ENCODE measurements around the gene MYOD1.

The MYOD1 gene

DNA sequence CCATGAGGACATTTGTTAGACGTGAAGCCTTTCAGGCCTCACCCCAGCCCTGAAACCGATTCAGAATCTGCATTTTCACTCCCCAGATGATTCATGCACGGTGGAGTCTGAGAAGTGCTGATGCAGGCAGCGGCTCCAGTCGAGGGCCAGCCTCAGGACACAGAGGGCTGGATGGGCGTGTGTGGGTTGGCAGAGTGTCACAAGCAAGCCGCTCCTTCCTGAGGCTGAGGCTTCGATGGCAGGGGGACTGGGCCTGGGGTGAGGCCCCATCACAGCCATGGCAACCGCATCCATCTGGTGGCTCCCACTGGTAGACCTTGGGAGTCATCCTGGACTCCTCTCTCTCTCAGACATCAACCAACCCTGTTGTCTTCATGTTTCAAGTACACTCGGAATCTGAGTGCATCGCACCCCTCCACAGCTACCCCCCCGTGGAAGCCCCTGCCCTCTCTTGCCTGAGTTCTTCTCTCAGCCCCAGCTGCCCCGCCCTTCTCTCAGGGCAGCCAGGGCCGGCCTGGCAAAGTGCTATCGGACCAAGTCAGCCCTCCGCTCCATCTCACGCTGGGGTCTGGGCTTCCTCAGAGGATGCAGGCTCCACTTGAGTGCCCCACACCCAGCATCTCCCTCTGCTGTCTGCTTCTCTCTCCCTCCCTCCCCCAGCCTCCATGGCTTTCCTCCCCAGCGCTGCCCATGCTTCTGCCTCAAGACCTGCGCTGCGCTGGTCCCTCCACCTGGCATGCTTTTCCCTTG, 25.8 kb downstream of the MYOD1 start:
- TF ChIP-seq GATA2 (IDR thresholded peaks at IDR 0.05; ENCODE audit: low read depth, low read length) (no peak), GATA3 (IDR thresholded peaks at IDR 0.05; ENCODE audit: low read depth, low read length) (no peak)

DNA sequence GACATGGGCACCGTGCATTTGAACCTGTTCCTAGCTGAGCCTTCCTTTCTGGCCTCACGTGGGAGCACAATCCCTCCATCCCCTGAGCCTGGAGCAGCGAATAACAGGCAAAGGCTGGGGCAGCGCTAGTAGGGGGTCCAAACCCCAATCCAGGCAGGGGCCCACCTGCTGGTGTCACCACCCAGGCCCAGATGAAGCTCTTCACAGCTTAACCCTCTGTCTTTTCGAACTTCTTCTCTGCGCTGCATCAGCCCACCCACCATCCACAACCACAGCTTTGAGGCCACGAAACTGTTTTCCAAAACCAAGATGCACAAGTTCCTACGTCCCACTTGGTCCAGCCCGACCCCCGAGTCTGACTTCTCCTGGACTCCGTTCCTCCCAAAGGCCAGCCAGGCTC, 26.7 kb downstream of the MYOD1 start:
- TF ChIP-seq GATA3 (IDR thresholded peaks at IDR 0.05; ENCODE audit: low read depth, low read length) (no peak), GATA2 (IDR thresholded peaks at IDR 0.05; ENCODE audit: low read depth, low read length) (no peak)

DNA sequence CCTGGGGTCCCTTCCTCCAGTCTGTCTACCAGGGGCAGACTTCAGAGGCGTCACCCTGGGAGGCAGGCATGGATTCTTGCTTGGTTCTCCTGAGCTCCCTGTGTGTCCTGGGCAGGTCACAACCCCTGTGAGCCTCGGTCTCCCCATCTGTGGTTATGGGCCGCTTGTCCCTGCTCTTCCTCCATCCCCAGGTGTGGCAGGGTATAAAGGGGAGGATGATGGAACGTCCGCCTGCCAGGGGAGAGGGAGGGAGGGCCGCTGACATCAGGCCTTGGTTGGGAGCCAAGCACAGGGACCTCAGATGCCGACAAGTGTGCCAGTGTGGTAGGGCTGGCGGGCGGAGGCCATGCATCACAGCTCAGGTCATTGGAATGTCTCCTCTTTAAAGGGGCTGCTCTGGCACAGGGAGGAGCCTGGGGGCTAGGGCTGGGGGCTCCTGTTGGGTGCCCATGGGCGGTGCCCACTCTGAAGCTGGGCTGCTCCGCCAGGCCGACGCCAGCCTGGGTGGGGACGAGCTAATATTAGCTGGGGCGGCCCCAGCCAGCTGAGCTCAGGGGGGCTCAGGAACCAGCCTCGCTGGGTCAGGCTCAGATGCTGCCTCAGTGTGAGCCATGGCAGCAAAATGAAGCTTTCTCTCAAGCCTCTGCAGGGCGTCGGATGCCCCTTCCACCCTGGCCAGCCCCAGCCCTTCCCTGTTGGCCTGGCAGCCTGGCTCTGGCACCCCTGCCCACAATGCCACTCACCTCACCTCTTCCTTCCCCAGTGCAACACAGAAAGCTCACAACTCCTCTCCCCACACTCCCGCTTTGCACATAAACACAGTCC, 28.0 kb downstream of the MYOD1 start:
- TF ChIP-seq GATA2 (IDR thresholded peaks at IDR 0.05; ENCODE audit: low read depth, low read length) (no peak), GATA3 (IDR thresholded peaks at IDR 0.05; ENCODE audit: low read depth, low read length) (no peak)

DNA sequence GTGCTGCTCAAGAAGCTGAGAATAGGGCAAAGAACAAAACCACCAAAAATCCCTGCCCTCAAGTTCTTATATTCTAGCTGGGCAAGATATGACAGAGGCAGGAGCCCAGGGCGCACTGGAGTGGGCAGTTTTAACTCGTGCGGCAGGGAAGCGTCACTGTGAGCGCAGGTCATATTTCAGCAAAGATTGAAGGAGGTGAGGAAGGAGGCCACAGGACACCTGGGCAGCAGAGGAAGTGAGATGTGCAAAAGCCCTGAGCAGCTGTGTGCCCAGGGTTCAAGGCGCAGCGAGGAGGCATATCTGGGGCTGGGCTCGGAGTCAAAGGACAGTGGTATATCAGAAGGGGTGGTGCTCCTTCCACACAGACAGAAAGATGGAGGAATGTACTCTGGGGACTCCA, 28.7 kb downstream of the MYOD1 start:
- TF ChIP-seq GATA3 (IDR thresholded peaks at IDR 0.05; ENCODE audit: low read depth, low read length) = no peak

DNA sequence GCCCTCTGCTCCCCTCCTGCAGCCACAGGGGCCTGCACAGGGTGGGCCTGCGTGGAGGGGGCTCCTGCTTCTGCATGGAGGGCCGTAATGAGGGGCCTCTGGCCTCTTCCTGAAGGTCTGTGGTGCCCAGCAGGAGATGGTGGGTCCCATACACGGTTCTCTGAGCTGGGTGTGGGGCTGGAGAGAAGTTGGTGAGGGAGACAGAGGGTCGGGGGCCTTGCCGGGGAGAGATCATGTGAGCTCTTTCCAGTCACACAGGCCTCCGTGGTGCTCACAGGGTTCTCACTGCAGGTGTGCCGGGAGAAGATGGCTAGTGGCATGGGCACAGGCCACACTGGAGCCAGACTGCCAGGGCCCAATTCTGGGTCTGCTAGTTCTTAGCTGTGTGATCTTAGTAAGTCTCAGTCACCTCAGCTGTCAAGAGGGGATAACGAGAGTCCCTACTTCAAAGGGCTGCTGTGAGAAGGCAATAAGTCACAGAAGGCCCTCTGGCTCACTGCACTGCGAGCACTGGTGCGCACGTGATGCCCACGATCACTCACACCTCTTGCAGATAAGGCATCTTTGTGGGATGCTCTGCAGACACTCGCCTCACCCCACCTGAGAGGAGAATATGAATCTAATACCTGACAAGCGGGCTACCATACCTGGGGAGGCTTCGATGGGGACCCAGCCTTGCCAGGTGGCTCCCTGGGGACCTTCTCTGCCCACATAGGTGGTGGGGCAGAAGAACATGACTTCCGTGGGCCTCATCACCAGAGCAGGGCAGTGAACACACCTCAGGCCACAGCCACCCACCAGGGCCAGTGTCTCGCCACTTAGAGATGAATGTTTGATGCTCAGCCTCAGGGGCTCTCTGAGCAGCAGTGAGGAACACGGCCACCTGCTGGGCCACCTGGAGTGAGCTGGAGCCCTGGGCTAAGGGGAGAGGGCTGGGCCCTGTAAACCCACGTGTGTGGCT, 29.7 kb downstream of the MYOD1 start:
- no peak for TF ChIP-seq GATA3 (IDR thresholded peaks at IDR 0.05; ENCODE audit: low read depth, low read length)
- TF ChIP-seq GATA2 (IDR thresholded peaks at IDR 0.05; ENCODE audit: low read depth, low read length) = no peak

DNA sequence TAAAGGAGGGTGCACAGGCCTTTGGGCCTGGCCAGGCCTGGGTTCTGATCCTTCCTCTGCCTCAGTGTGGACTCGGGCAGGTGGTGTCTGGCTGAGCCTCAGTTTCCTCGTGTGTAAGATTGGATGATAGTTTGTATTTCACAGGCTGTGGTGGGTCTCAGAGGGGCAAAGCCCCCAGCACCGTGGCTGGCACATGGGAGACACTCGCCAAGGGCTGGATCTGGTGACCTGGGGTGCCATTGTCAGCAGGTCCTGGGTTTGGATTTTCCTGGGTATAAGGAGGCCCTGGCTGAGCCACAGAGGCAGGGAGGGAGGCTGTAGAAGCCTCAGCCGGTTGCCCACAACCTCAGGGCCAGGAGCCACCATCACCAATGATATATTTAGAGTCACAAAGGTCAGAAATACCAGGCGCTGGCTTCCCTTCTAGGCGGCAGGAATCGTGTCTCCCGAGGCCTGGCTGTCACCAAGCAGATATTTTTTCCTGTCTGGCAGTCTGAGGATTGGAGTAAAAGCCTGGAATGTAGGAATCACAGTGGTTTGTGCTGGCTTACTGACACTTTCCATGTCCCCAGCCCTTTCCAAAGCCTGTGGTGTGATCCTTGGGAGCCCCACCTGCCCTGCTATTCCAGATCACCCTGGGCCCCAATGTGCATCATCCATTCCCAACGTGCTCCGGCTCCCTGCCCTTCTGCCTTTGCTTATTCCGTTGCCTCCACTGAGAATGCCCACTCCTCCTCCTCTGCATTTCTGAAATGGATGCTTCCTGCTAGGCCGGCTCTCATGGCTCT, 30.8 kb downstream of the MYOD1 start:
- no peak for TF ChIP-seq GATA2 (IDR thresholded peaks at IDR 0.05; ENCODE audit: low read depth, low read length)
- no peak for TF ChIP-seq GATA3 (IDR thresholded peaks at IDR 0.05; ENCODE audit: low read depth, low read length)

DNA sequence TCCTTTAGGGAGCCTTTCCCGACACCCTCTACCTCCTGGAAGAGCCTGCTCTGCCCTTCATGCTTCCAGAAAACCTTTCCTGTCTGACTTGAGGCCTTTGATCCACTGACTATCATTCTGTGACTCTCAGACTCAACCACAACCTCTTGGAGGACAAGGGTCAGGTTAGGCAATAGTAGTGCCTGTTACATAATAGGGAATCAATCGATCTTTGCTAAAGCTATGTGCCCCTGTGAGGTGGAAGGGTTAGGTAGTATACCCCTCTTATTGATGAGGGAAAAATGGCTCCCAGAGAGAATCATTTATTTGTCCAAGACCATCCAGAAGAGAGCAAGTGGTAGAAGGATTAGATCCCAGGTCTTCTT, 31.4 kb downstream of the MYOD1 start:
- TF ChIP-seq GATA3 (IDR thresholded peaks at IDR 0.05; ENCODE audit: low read depth, low read length) (no peak), GATA2 (IDR thresholded peaks at IDR 0.05; ENCODE audit: low read depth, low read length) (no peak)

DNA sequence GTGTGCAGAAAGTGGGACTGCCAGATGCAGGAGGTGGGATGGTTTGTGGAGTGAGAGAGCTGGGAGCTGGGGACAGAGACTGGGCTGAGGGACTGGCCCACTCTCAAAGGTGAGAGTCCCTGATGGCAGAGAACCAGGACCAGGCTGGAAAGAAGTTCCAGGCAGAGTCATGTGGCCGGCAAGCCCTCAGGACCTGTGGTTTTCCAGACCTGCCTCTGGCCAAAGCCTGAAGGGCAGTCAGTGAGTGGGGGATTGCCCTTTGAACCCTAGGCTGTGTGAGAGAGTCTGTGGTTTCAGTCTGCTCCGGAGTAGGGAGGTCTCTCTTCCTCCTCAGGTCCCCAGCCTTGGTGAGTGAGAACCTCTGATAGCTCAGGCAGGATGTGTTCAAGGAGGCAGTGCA, 32.2 kb downstream of the MYOD1 start:
- TF ChIP-seq GATA3 (IDR thresholded peaks at IDR 0.05; ENCODE audit: low read depth, low read length) (no peak), GATA2 (IDR thresholded peaks at IDR 0.05; ENCODE audit: low read depth, low read length) (no peak)

DNA sequence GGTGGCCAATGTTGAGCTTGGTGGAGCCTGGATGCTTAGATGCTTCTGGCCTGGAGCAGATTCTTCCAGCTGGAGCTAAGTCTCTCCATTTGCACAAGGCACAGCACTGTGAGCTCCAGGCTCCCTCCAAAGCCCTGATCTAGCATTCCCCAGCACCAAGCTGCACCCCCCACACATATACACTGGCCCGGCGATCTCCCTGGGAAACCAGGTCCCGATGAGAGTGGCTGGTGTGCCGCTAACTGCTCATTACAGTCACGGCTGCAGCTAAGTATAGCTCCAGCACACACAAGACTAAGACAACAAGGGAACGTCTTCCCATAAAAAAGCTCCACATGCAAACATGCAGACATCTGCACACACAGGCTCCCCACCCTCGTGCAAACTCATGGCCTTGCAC, 32.8 kb downstream of the MYOD1 start:
- TF ChIP-seq GATA3 (IDR thresholded peaks at IDR 0.05; ENCODE audit: low read depth, low read length) = no peak
- TF ChIP-seq GATA2 (IDR thresholded peaks at IDR 0.05; ENCODE audit: low read depth, low read length) = no peak

DNA sequence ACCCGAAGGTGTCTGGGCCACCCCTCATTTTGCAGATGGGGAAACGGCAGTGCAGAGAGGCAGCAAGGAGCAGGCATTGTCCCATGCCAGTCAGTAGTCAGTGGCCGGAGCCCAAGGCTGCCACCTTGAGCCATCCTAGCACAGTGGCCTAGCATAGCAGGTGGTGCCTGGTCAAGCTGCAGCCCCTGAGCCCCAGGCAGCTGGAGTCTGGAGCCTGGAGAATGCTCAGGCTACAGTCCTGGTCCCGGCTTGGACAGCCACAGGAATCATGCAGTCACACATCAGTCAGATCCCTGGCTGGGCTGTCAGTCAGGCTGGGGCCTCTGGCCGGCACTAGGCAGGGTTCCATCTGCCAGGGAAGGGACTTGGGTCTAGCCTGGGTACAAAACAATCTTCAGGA, 33.8 kb downstream of the MYOD1 start:
- TF ChIP-seq GATA3 (IDR thresholded peaks at IDR 0.05; ENCODE audit: low read depth, low read length) = no peak
- no peak for TF ChIP-seq GATA2 (IDR thresholded peaks at IDR 0.05; ENCODE audit: low read depth, low read length)

DNA sequence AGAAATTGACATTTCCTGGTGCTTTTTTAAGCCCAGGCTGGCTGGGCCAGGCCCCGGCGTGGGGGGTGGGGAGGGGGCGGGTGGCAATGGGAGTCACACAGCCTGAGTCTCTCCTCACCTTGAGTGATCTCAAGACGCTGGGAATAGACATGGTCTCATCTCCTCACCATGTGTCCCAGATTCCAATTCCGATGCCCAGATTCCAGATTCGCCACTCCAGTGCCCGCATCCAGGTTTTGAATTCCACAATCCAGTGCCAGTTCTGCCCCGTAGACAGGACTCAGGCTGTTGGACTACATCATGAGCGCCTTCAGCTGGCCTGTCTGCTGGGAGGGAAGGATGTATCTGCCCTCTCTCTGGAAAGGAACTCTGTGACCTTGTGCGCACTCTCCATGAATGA, 34.3 kb downstream of the MYOD1 start:
- TF ChIP-seq GATA2 (IDR thresholded peaks at IDR 0.05; ENCODE audit: low read depth, low read length) = no peak
- no peak for TF ChIP-seq GATA3 (IDR thresholded peaks at IDR 0.05; ENCODE audit: low read depth, low read length)

DNA sequence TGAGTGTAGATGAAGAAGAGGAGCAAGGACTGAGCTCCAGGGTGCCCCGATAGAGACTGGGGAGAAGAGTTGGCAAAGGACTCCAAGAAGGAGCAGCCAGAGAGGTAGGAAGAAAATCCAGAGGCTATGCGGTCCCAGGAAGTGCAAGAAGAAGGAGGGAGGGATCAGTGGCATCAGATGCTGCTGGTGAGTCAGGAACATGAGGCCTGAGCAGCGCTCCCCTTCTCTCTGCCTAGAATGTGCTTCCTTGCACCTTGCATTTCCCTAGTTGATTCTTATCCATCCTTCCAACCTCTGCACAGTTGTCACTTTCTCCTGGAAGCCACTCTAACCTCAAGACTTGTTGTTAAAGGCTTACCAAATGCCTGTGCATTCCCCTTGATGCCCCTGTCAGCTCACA, 36.5 kb downstream of the MYOD1 start:
- TF ChIP-seq GATA3 (IDR thresholded peaks at IDR 0.05; ENCODE audit: low read depth, low read length) = no peak
- no peak for TF ChIP-seq GATA2 (IDR thresholded peaks at IDR 0.05; ENCODE audit: low read depth, low read length)
